HEK293T (cell line): ENCODE data around the gene FRMD7.
"Not testable (repeated sequence)": the region's sequence is repeated elsewhere in the genome, so short reads cannot be mapped to it uniquely, and the experiment has no call there.

Source experiments
- CTCF ChIA-PET: fragments of 350-600 bp; formaldehyde crosslinking; extraction: SDS; loops from one replicate; lab custom pipeline; 2021; ENCODE audit warnings: antibody characterized with exemption, inconsistent platforms; lab: Yijun Ruan, JAX
- POLR2A ChIA-PET: fragments of 350-600 bp; formaldehyde crosslinking; extraction: SDS; loops from one replicate; lab custom pipeline; 2020; ENCODE audit warnings: antibody characterized with exemption, inconsistent platforms; lab: Yijun Ruan, JAX
- DNase-seq: peaks from one replicate; pipeline ENCODE4 v3.0.0; 2012; ENCODE audit warnings: mixed read lengths; ENCODE audit errors: extremely low spot score
- ARNT ChIP-seq: fragments of 450-650 bp; IDR thresholded peaks from 2 replicates; pipeline ENCODE4 v1.6.1; 2017; ENCODE audit warnings: mild to moderate bottlenecking
- BHLHE40 ChIP-seq: fragments of 450-650 bp; IDR thresholded peaks from 2 replicates; pipeline ENCODE4 v1.6.1; 2016; ENCODE audit warnings: mild to moderate bottlenecking, moderate library complexity, borderline replicate concordance
- CTBP1 ChIP-seq: fragments of 450-650 bp; IDR thresholded peaks from 2 replicates; pipeline ENCODE4 v1.6.1; 2016; ENCODE audit warnings: borderline replicate concordance
- ELF4 ChIP-seq: fragments of 450-650 bp; IDR thresholded peaks from 2 replicates; pipeline ENCODE4 v1.6.1; 2017; ENCODE audit warnings: antibody characterized with exemption
- FOXA1 ChIP-seq: fragments of 450-650 bp; IDR thresholded peaks from 2 replicates; pipeline ENCODE4 v1.6.1; 2016; ENCODE audit warnings: mild to moderate bottlenecking
- FOXK2 ChIP-seq: fragments of 450-650 bp; IDR thresholded peaks from 2 replicates; pipeline ENCODE4 v1.6.1; 2016; ENCODE audit warnings: mild to moderate bottlenecking
- FOXM1 ChIP-seq: fragments of 450-650 bp; IDR thresholded peaks from 2 replicates; pipeline ENCODE4 v1.6.1; 2017; ENCODE audit warnings: mild to moderate bottlenecking, borderline replicate concordance
- HDGF ChIP-seq: fragments of 450-650 bp; IDR thresholded peaks from 2 replicates; pipeline ENCODE4 v1.6.1; 2017; ENCODE audit warnings: antibody characterized with exemption, borderline replicate concordance
- L3MBTL2 ChIP-seq: fragments of 450-650 bp; conservative IDR thresholded peaks from 2 replicates; pipeline ENCODE4 v1.6.1; 2016; ENCODE audit warnings: mild to moderate bottlenecking
- LEF1 ChIP-seq: fragments of 450-650 bp; IDR thresholded peaks from 2 replicates; pipeline ENCODE4 v1.6.1; 2017; ENCODE audit warnings: mild to moderate bottlenecking, borderline replicate concordance
- NFRKB ChIP-seq: fragments of 450-650 bp; IDR thresholded peaks from 2 replicates; pipeline ENCODE4 v1.6.1; 2016; ENCODE audit warnings: mild to moderate bottlenecking, moderate library complexity
- PKNOX1 ChIP-seq: fragments of 450-650 bp; IDR thresholded peaks from 2 replicates; pipeline ENCODE4 v1.6.1; 2016
- SP1 ChIP-seq: fragments of 450-650 bp; IDR thresholded peaks from 2 replicates; pipeline ENCODE4 v1.6.1; 2017
- SUZ12 ChIP-seq: fragments of 450-650 bp; IDR thresholded peaks from 2 replicates; pipeline ENCODE4 v1.6.1; 2016; ENCODE audit warnings: mild to moderate bottlenecking
- TARDBP ChIP-seq: fragments of 450-650 bp; IDR thresholded peaks from 2 replicates; pipeline ENCODE4 v1.6.1; 2016
- ZNF384 ChIP-seq: fragments of 450-650 bp; IDR thresholded peaks from 2 replicates; pipeline ENCODE4 v1.6.1; 2016

The FRMD7 gene

GRCh38 chrX:132063862-132064261 lies 64.0 kb downstream of the FRMD7 start:
- TF ChIP-seq TARDBP (no peak), NFRKB (no peak), SUZ12 (no peak), HDGF (no peak), ELF4 (no peak), ARNT (no peak), PKNOX1 (no peak), SP1 (no peak), L3MBTL2 (no peak), BHLHE40 (no peak), LEF1 (no peak), CTBP1 (no peak), FOXM1 (no peak), ZNF384 (no peak), FOXK2 (no peak), FOXA1 (no peak)
- DNase-seq: no peak
- ChIA-PET POLR2A (no interaction called here), CTCF (interaction anchor here (0.7 kb wide), 1 partner anchor 222 kb away, joined by 3 read pairs; no protein-coding TSS in a partner anchor)

DNA sequence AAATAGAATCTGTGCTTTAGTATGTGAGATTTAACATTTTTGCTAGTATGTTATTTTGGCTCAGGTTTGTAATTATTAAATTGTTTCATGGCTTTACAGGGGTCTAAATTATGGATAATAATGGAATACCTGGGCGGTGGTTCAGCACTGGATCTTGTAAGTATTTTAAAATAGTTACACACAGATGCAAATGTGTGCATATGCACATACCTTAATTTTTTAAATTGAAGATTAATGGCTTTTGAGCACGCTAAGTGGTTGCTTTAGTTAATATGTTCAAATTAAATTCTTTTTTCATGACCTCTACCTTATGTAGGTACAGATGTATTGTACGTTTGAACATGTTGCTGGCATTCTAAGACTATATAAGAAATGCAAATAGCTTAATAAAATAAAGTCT lies 64.5 kb downstream of the FRMD7 start:
- no peak for TF ChIP-seq CTBP1
- TF ChIP-seq ZNF384: no peak
- TF ChIP-seq LEF1: no peak
- TF ChIP-seq NFRKB: no peak
- no peak for TF ChIP-seq PKNOX1
- no peak for TF ChIP-seq ELF4
- TF ChIP-seq FOXK2: no peak
- no peak for TF ChIP-seq HDGF
- no peak for TF ChIP-seq BHLHE40
- ChIA-PET CTCF (interaction anchor here (0.6 to 0.7 kb wide), 2 partner anchors 9 to 221 kb away, joined by 3 read pairs; no protein-coding TSS in a partner anchor), POLR2A (no interaction called here)
- DNase-seq: no peak

- ChIA-PET CTCF (interaction anchor here (1.2 kb wide), 1 partner anchor 36 kb away, joined by 3 read pairs; no protein-coding TSS in a partner anchor), POLR2A (interaction anchor here (1.1 kb wide), 1 partner anchor 37 kb away, joined by 3 read pairs; the partner anchor contains the start of gene STK26)
- DNase-seq: no peak
- TF ChIP-seq FOXA1: no peak
- no peak for TF ChIP-seq NFRKB
- no peak for TF ChIP-seq SUZ12
- no peak for TF ChIP-seq L3MBTL2
- TF ChIP-seq ZNF384: no peak
- no peak for TF ChIP-seq ARNT
- TF ChIP-seq HDGF: no peak
- TF ChIP-seq ELF4: no peak
- TF ChIP-seq FOXK2: no peak
- TF ChIP-seq CTBP1: no peak
- no peak for TF ChIP-seq PKNOX1
- TF ChIP-seq BHLHE40: no peak
- no peak for TF ChIP-seq FOXM1
- no peak for TF ChIP-seq LEF1
- TF ChIP-seq SP1: no peak
- no peak for TF ChIP-seq TARDBP
Measured at GRCh38 chrX:132059973-132060540, 67.8 kb downstream of the FRMD7 start.

DNA sequence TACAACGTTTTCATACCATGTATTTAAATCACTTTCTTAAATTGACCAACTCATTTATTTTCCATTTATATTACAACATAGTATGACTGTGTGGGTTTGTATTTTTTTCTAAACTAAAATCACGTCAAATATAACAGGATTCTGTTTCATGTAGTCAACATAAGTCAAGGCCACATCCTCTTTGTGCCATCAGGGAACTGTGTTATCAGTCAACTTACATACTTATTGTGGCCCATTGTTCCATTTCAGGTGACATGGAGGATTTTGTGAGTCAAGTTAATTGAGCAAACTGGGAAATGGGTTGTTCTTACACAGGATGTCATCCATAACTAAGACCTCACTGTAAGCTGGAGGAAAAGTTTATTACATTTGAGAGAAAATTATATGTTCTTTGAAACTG lies 68.8 kb downstream of the FRMD7 start:
- ChIA-PET CTCF (interaction anchor here (1.2 kb wide), 1 partner anchor 35 kb away, joined by 3 read pairs; no protein-coding TSS in a partner anchor), POLR2A (no interaction called here)
- no peak for TF ChIP-seq PKNOX1
- TF ChIP-seq BHLHE40: no peak
- no peak for TF ChIP-seq LEF1
- no peak for TF ChIP-seq ARNT
- TF ChIP-seq ZNF384: no peak
- no peak for TF ChIP-seq FOXK2
- no peak for TF ChIP-seq SP1
- TF ChIP-seq TARDBP: no peak
- TF ChIP-seq CTBP1: no peak
- no peak for TF ChIP-seq ELF4
- DNase-seq: no peak

DNA sequence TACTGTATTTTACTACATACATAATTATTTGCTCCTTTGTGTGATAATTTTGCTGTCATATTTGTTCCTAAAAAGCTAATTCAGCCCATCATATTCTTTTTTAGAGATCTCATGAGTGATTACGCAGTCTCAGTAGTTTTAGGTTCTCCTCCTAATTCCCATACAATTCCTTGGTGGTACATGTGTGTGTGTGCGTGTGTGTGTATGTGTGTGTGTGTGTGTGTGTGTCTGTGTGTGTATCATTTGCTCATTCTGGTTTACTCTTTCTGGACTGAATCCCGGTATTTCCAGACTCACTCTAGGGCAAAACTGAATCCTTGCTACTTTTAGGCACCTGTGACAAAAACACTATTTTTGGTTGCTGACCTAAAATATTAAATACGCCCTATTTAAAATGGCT lies 69.8 kb downstream of the FRMD7 start:
- DNase-seq: no peak
- ChIA-PET POLR2A (no interaction called here), CTCF (no interaction called here)
- no peak for TF ChIP-seq ZNF384
- no peak for TF ChIP-seq NFRKB
- TF ChIP-seq SUZ12: no peak
- TF ChIP-seq TARDBP: no peak

DNA sequence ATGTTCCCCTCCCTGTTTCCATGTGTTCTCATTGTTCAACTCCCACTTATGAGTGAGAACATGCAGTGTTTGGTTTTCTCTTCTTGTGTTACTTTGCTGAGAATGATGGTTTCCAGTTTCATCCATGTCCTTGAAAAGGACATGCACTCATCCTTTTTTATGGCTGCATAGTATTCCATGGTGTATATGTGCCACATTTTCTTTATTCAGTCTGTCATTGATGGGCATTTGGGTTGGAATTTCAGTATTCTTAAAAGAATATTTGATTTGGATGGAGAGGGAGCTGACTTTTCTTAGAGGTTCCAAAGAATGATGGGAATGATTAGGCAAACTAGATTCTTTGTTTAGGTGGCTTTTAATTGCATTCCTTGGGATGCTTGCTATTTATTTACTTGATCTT lies 76.0 kb downstream of the FRMD7 start:
- DNase-seq, CTCF ChIA-PET, POLR2A ChIA-PET: not testable (repeated sequence)
